ENCODE data around the gene SPOP. TPM values are rescaled to one million over a fixed set of nuclear protein-coding genes. Genes with fewer than 3 reads are reported as not detected.

Gene SPOP
- total RNA-seq, 1 donor from 2014 or later = 44.2 TPM

- DNase-seq (ENCODE audit: low spot score) = no peak
Observed at GRCh38 chr17:49618028-49618611, 59.8 kb downstream of the SPOP start.

- DNase-seq (ENCODE audit: low spot score) = no peak
Observed at GRCh38 chr17:49616601-49617131, 61.2 kb downstream of the SPOP start.

GRCh38 chr17:49616086-49616485 lies 61.8 kb downstream of the SPOP start:
- no peak for DNase-seq (ENCODE audit: low spot score)

GRCh38 chr17:49613182-49613800 lies 64.6 kb downstream of the SPOP start:
- DNase-seq (ENCODE audit: low spot score) = no peak

GRCh38 chr17:49612726-49613125 lies 65.2 kb downstream of the SPOP start:
- no peak for DNase-seq (ENCODE audit: low spot score)

- DNase-seq (ENCODE audit: low spot score) = no peak
Observed at GRCh38 chr17:49610883-49611584, 66.9 kb downstream of the SPOP start.

- no peak for DNase-seq (ENCODE audit: low spot score)
Observed at GRCh38 chr17:49604314-49604869, 73.5 kb downstream of the SPOP start.

- DNase-seq (ENCODE audit: low spot score) = no peak
Observed at GRCh38 chr17:49603720-49604119, 74.2 kb downstream of the SPOP start.

GRCh38 chr17:49603238-49603637 lies 74.7 kb downstream of the SPOP start:
- DNase-seq (ENCODE audit: low spot score) = no peak

- no peak for DNase-seq (ENCODE audit: low spot score)
Observed at GRCh38 chr17:49602783-49603182, 75.1 kb downstream of the SPOP start.

GRCh38 chr17:49600949-49601348 lies 76.9 kb downstream of the SPOP start:
- no peak for DNase-seq (ENCODE audit: low spot score)

GRCh38 chr17:49598918-49599317 lies 79.0 kb downstream of the SPOP start:
- no peak for DNase-seq (ENCODE audit: low spot score)

- DNase-seq (ENCODE audit: low spot score) = no peak
Observed at GRCh38 chr17:49597928-49598655, 79.8 kb downstream of the SPOP start.

- DNase-seq (ENCODE audit: low spot score) = no peak
Observed at GRCh38 chr17:49597436-49597835, 80.5 kb downstream of the SPOP start.

GRCh38 chr17:49596613-49597244 lies 81.2 kb downstream of the SPOP start:
- DNase-seq (ENCODE audit: low spot score) = no peak

GRCh38 chr17:49595980-49596379 lies 81.9 kb downstream of the SPOP start:
- DNase-seq (ENCODE audit: low spot score) = no peak

- no peak for DNase-seq (ENCODE audit: low spot score)
Observed at GRCh38 chr17:49595328-49595727, 82.6 kb downstream of the SPOP start.

GRCh38 chr17:49592263-49592662 lies 85.6 kb downstream of the SPOP start:
- no peak for DNase-seq (ENCODE audit: low spot score)

- no peak for DNase-seq (ENCODE audit: low spot score)
Observed at GRCh38 chr17:49590874-49591273, 87.0 kb downstream of the SPOP start.

GRCh38 chr17:49589577-49589927 lies 88.3 kb downstream of the SPOP start:
- no peak for DNase-seq (ENCODE audit: low spot score)

Measured in mesenteric fat pad (tissue), 1 donor.